Activated CD8-positive, alpha-beta T cell treated with anti-CD3 and anti-CD28 coated beads for 36 hours (primary cell): ENCODE data around the gene SYT1. TPM values are rescaled to one million over a fixed set of nuclear protein-coding genes. Genes with fewer than 3 reads are reported as not detected.

Experiments used
- ATAC-seq: fragments of 200-7000 bp; cut with Tn5 transposase; one replicate; pipeline ENCODE4 v1.10.0; 2021; ENCODE audit warnings: mild to moderate bottlenecking, moderate library complexity
- CTCF ChIA-PET: fragments of 350-600 bp; sonication (Branson Sonifier 250); formaldehyde crosslinking; loops from one replicate; lab custom pipeline; 2021; ENCODE audit warnings: antibody characterized with exemption; lab: Charles Lee
- POLR2A ChIA-PET: fragments of 350-600 bp; sonication (Branson Sonifier 250); formaldehyde crosslinking; loops from one replicate; lab custom pipeline; 2021; ENCODE audit warnings: antibody characterized with exemption; lab: Charles Lee
- DNase-seq: peaks from one replicate; pipeline ENCODE4 v3.0.0-alpha.2; 2020
- H3K27ac Mint-ChIP-seq: one replicate; pipeline ENCODE4 v1.8.0; 2021; ENCODE audit warnings: mild to moderate bottlenecking, mixed read lengths
- H3K27me3 Mint-ChIP-seq: one replicate; pipeline ENCODE4 v1.8.0; 2021; ENCODE audit warnings: mixed read lengths
- H3K36me3 Mint-ChIP-seq: one replicate; pipeline ENCODE4 v1.8.0; 2021; ENCODE audit warnings: low read depth, mixed read lengths
- H3K4me1 Mint-ChIP-seq: one replicate; pipeline ENCODE4 v1.8.0; 2021; ENCODE audit warnings: low read depth, mixed read lengths
- H3K4me3 Mint-ChIP-seq: one replicate; pipeline ENCODE4 v1.8.0; 2021; ENCODE audit warnings: mild to moderate bottlenecking, moderate library complexity, mixed read lengths
- H3K9me3 Mint-ChIP-seq: one replicate; pipeline ENCODE4 v1.8.0; 2021; ENCODE audit warnings: mixed read lengths
- CTCF ChIP-seq: fragments of 200-600 bp; IDR thresholded peaks from one replicate; pipeline ENCODE4 v1.8.0; 2022; ENCODE audit warnings: antibody characterized with exemption, mild to moderate bottlenecking
- intact Hi-C: fragments of 100-400 bp; cut with micrococcal nuclease; formaldehyde crosslinking; loops from one replicate; pipeline ENCODE4 v1.10.0; 2022
- total RNA-seq, 2 experiments: library from RNA; stranded (reverse); gene quantifications; one replicate each; pipeline ENCODE4 v1.2.3, GENCODE V29; 2021

The SYT1 gene
- total RNA-seq, 2 experiments from 2014 or later, result not detected

GRCh38 chr12:78865516-78865915 is 942 bp downstream of the SYT1 start:
- ChIA-PET CTCF (no interaction called here), POLR2A (no interaction called here)
- DNase-seq (no peak), ATAC-seq (no peak)
- no peak for TF ChIP-seq CTCF
- Mint-ChIP-seq H3K36me3 (no peaks in the 10 kb centered on the region), H3K27me3 (peaks cover 17% of the 10 kb centered on the region), H3K4me3 (no peak overlapping the region), H3K9me3 (no peaks in the 10 kb centered on the region), H3K27ac (no peak overlapping the region), H3K4me1 (no peaks in the 10 kb centered on the region)
- intact Hi-C loops, result no loop called here

- intact Hi-C loops, result no loop called here
- ATAC-seq, result no peak
- H3K27me3 Mint-ChIP-seq, result peaks cover 17% of the 10 kb centered on the region
- no peak overlapping the region for H3K27ac Mint-ChIP-seq
- no peak for DNase-seq
- POLR2A ChIA-PET, result no interaction called here
- CTCF ChIA-PET, result no interaction called here
- no peak for TF ChIP-seq CTCF
- H3K36me3 Mint-ChIP-seq, result no peaks in the 10 kb centered on the region
- no peak overlapping the region for H3K4me3 Mint-ChIP-seq
- H3K9me3 Mint-ChIP-seq, result no peaks in the 10 kb centered on the region
- no peaks in the 10 kb centered on the region for H3K4me1 Mint-ChIP-seq
Measured at GRCh38 chr12:78866518-78866917, 1.9 kb downstream of the SYT1 start.

- H3K9me3 Mint-ChIP-seq, result no peaks in the 10 kb centered on the region
- CTCF ChIA-PET, result no interaction called here
- DNase-seq (no peak), ATAC-seq (no peak)
- no peak overlapping the region for H3K27ac Mint-ChIP-seq
- TF ChIP-seq CTCF, result no peak
- no peaks in the 10 kb centered on the region for H3K36me3 Mint-ChIP-seq
- intact Hi-C loops, result no loop called here
- POLR2A ChIA-PET, result no interaction called here
- H3K27me3 Mint-ChIP-seq, result peaks cover 2% of the 10 kb centered on the region
- H3K4me1 Mint-ChIP-seq, result no peaks in the 10 kb centered on the region
- no peak overlapping the region for H3K4me3 Mint-ChIP-seq
Measured at GRCh38 chr12:78870539-78870938, 6.0 kb downstream of the SYT1 start.

GRCh38 chr12:78871566-78871965 is 7.0 kb downstream of the SYT1 start:
- Mint-ChIP-seq H3K4me1 (no peaks in the 10 kb centered on the region), H3K9me3 (no peaks in the 10 kb centered on the region), H3K36me3 (no peaks in the 10 kb centered on the region), H3K27ac (no peak overlapping the region), H3K4me3 (no peak overlapping the region), H3K27me3 (no peaks in the 10 kb centered on the region)
- no peak for DNase-seq
- intact Hi-C loops, result no loop called here
- ChIA-PET CTCF (no interaction called here), POLR2A (no interaction called here)
- no peak for TF ChIP-seq CTCF
- no peak for ATAC-seq

GRCh38 chr12:78878459-78878858 is 13.9 kb downstream of the SYT1 start:
- H3K36me3 Mint-ChIP-seq, result no peaks in the 10 kb centered on the region
- no peaks in the 10 kb centered on the region for H3K4me1 Mint-ChIP-seq
- H3K27me3 Mint-ChIP-seq, result no peaks in the 10 kb centered on the region
- DNase-seq (no peak), ATAC-seq (no peak)
- ChIA-PET POLR2A (no interaction called here), CTCF (interaction anchor here (1.0 kb wide), 1 partner anchor 10 kb away, joined by 3 read pairs; no protein-coding TSS in a partner anchor)
- no peak overlapping the region for H3K27ac Mint-ChIP-seq
- no peak overlapping the region for H3K4me3 Mint-ChIP-seq
- H3K9me3 Mint-ChIP-seq, result no peaks in the 10 kb centered on the region
- TF ChIP-seq CTCF, result no peak
- intact Hi-C loops, result no loop called here
